Liver (tissue), 3 donors: ENCODE results near the gene PPP1R2.
A peak's percentile ranks its signal among the peaks of the same experiment; 100 is the strongest.

Source experiments
- CTCF ChIP-seq: fragments of 150-350 bp; IDR thresholded peaks from 2 replicates; pipeline ENCODE4 v1.5.1; 2017; ENCODE audit warnings: improper control_type of control experiment, low read depth, low read length; ENCODE audit not compliant: missing input control
- GABPA ChIP-seq, 2 donors: IDR thresholded peaks in 1 of 2; conservative IDR thresholded peaks in 1 of 2; 2 replicates each; pipeline ENCODE4 v1.6.1; 2016; ENCODE audit warnings: antibody characterized with exemption in 2 of 2, mild to moderate bottlenecking in 1 of 2, moderate library complexity in 1 of 2
- YY1 ChIP-seq: IDR thresholded peaks from 2 replicates; pipeline ENCODE4 v1.6.1; 2016; ENCODE audit warnings: antibody characterized with exemption, mild to moderate bottlenecking
- donor health status: healthy.
- donor health status: healthy.

- TF ChIP-seq CTCF: no peak
- no peak for TF ChIP-seq GABPA (IDR thresholded peaks at IDR 0.05 in 1 of 2, conservative IDR thresholded peaks at IDR 0.05 in 1 of 2)
- peak; percentile 82 for TF ChIP-seq YY1
These were observed at the start of gene PPP1R2 for GRCh38 chr3:195542698-195543499.
